K562 (cell line): ENCODE data around the gene MGAM2.
"Not testable (repeated sequence)": the region's sequence is repeated elsewhere in the genome, so short reads cannot be mapped to it uniquely, and the experiment has no call there.

Experiments
- LARP7 ChIP-seq: fragments of 450-650 bp; IDR thresholded peaks from 2 replicates; pipeline ENCODE4 v1.6.1; 2016
- TF ChIP-seq, protein P1 (sequence below): fragments of 450-650 bp; formaldehyde crosslinking; IDR thresholded peaks from 2 replicates; pipeline ENCODE4 v1.4.0; 2022; ENCODE audit warnings: mild to moderate bottlenecking, moderate library complexity

DNA sequence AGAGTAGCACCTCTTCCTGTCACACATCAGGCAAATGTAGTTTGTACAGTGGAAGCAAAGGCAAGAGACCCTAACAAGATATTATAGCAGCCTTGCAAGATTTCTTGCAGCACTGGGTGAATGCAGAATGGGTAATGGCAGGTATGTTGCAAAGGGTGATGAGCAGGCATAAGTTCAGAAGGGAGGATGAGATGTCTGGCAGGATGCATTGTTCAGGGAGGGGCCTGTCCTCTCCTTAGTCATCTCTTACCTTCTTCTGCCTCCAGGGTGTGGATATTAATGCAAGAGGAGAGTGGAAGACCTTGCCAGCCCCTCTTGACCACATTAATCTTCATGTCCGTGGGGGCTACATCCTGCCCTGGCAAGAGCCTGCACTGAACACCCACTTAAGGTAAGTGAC lies 12.2 kb upstream of the MGAM2 start:
- TF ChIP-seq, protein P1, sequence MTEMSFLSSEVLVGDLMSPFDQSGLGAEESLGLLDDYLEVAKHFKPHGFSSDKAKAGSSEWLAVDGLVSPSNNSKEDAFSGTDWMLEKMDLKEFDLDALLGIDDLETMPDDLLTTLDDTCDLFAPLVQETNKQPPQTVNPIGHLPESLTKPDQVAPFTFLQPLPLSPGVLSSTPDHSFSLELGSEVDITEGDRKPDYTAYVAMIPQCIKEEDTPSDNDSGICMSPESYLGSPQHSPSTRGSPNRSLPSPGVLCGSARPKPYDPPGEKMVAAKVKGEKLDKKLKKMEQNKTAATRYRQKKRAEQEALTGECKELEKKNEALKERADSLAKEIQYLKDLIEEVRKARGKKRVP (CRISPR knock-in tag), result not testable (repeated sequence)
- TF ChIP-seq LARP7, result not testable (repeated sequence)
